ENCODE data around the gene MYBBP1A.

GRCh38 chr17:4551141-4551540, 4.0 kb downstream of the MYBBP1A start:
- no peak for TF ChIP-seq EP300 (IDR thresholded peaks at IDR 0.05; ENCODE audit: low read length)
- no peak for TF ChIP-seq SMAD3 (CRISPR knock-in tag; conservative IDR thresholded peaks at IDR 0.05)
- TF ChIP-seq CAMTA2 (CRISPR knock-in tag; conservative IDR thresholded peaks at IDR 0.05) = no peak
- TF ChIP-seq PTBP1 (IDR thresholded peaks at IDR 0.05; ENCODE audit: low read depth, low read length) = no peak
- TF ChIP-seq ZNF311 (CRISPR knock-in tag; IDR thresholded peaks at IDR 0.05) = no peak
- no peak for TF ChIP-seq HMG20A (CRISPR knock-in tag; conservative IDR thresholded peaks at IDR 0.05)
- TF ChIP-seq GABPB2 (CRISPR knock-in tag; conservative IDR thresholded peaks at IDR 0.05) = no peak
- no peak for TF ChIP-seq MITF (IDR thresholded peaks at IDR 0.05)
- TF ChIP-seq KLF6 (CRISPR knock-in tag; IDR thresholded peaks at IDR 0.05; ENCODE audit: borderline replicate concordance) = no peak
- TF ChIP-seq ZC3H11A (IDR thresholded peaks at IDR 0.05; ENCODE audit: low read depth, low read length) = no peak
- no peak for TF ChIP-seq DNMT1 (IDR thresholded peaks at IDR 0.05)
- TF ChIP-seq YY1 (IDR thresholded peaks at IDR 0.05; ENCODE audit: borderline replicate concordance in 1 of 3, control insufficient read depth in 1 of 3, extremely low read depth in 1 of 3, insufficient read depth in 3 of 3, insufficient read length in 1 of 3, insufficient replicate concordance in 2 of 3, low read depth in 1 of 3, low read length in 2 of 3) = no peak

Data from K562 (cell line).